HepG2 (cell line): Measurements from ENCODE around the gene GALNT10. TPM values are rescaled to one million over a fixed set of nuclear protein-coding genes. Genes with fewer than 3 reads are reported as not detected.

ENCODE experiments used
- BCL3 ChIP-seq: sonication (generic); formaldehyde crosslinking; IDR thresholded peaks from 2 replicates; pipeline ENCODE4 v1.5.1; 2020; ENCODE audit warnings: mild to moderate bottlenecking, missing genetic modification reagents, moderate library complexity
- DMTF1 ChIP-seq: sonication (generic); formaldehyde crosslinking; IDR thresholded peaks from 2 replicates; pipeline ENCODE4 v1.4.0; 2020; ENCODE audit warnings: mild to moderate bottlenecking, missing genetic modification reagents
- EP300 ChIP-seq, 3 experiments: sonication (generic) in 1 of 3; formaldehyde crosslinking in 1 of 3; IDR thresholded peaks; 2 replicates each; pipeline versions ENCODE4 v1.5.1 to v1.6.1; 2011 to 2020; ENCODE audit warnings: low read depth in 2 of 3, low read length in 2 of 3, borderline replicate concordance in 1 of 3, improper control_type of control experiment in 1 of 3, mild to moderate bottlenecking in 1 of 3, missing genetic modification reagents in 1 of 3, moderate library complexity in 1 of 3
- GATAD2A ChIP-seq: IDR thresholded peaks from 2 replicates; pipeline ENCODE4 v1.6.1; 2016
- LBX2 ChIP-seq: sonication (generic); formaldehyde crosslinking; IDR thresholded peaks from 2 replicates; pipeline ENCODE4 v1.5.0; 2020; ENCODE audit warnings: missing genetic modification reagents, mild to moderate bottlenecking, borderline replicate concordance
- MAFF ChIP-seq: IDR thresholded peaks from 2 replicates; pipeline ENCODE4 v1.6.1; 2011; ENCODE audit warnings: low read depth, low read length, improper control_type of control experiment
- SETDB1 ChIP-seq: sonication (generic); formaldehyde crosslinking; IDR thresholded peaks from 2 replicates; pipeline ENCODE4 v1.5.1; 2020; ENCODE audit warnings: missing genetic modification reagents, mild to moderate bottlenecking, borderline replicate concordance
- ZGPAT ChIP-seq: IDR thresholded peaks from 2 replicates; pipeline ENCODE4 v1.6.1; 2016; ENCODE audit warnings: mild to moderate bottlenecking
- ZNF124 ChIP-seq: sonication (generic); formaldehyde crosslinking; IDR thresholded peaks from 2 replicates; pipeline ENCODE4 v1.4.0; 2020; ENCODE audit warnings: missing genetic modification reagents
- ZNF512B ChIP-seq: sonication (generic); formaldehyde crosslinking; IDR thresholded peaks from 2 replicates; pipeline ENCODE4 v1.5.1; 2020; ENCODE audit warnings: missing genetic modification reagents, mild to moderate bottlenecking, borderline replicate concordance
- ZNF562 ChIP-seq: sonication (generic); formaldehyde crosslinking; IDR thresholded peaks from 2 replicates; pipeline ENCODE4 v1.8.0; 2022; ENCODE audit warnings: missing genetic modification reagents, borderline replicate concordance
- polyA plus RNA-seq, 8 experiments: library from polyadenylated mRNA; depleted of rRNA in 3 of 8; stranded (reverse) in 7 of 8; unstranded in 1 of 8; fragments of >200 nt; fragmentation: Illumina TruSeq in 4 of 8; extraction: Trizol in 4 of 8; gene quantifications; 2 replicates each; pipeline versions ENCODE4 v1.2.1 to v1.2.3, GENCODE V29; 2011 to 2016; ENCODE audit warnings: low read depth in 4 of 8, missing spikeins in 1 of 8, mixed read lengths in 1 of 8; ENCODE audit not compliant: insufficient read depth in 1 of 8
- total RNA-seq, 5 experiments: library from RNA; depleted of rRNA; stranded (reverse); fragments of >200 nt; fragmentation: Illumina TruSeq; extraction: Trizol; gene quantifications; 2 replicates each; pipeline ENCODE4 v1.2.3, GENCODE V29; 2016; ENCODE audit warnings: low read depth in 1 of 5
- TF ChIP-seq, protein P1 (sequence below): IDR thresholded peaks from 2 replicates; pipeline ENCODE4 v1.6.1; 2016
- TF ChIP-seq, protein P2 (sequence below): sonication (generic); formaldehyde crosslinking; conservative IDR thresholded peaks from 2 replicates; pipeline ENCODE4 v1.4.0; 2020; ENCODE audit warnings: missing genetic modification reagents
- TF ChIP-seq, protein P3 (sequence below): sonication (generic); formaldehyde crosslinking; conservative IDR thresholded peaks from 2 replicates; pipeline ENCODE4 v1.8.1; 2023; ENCODE audit warnings: missing genetic modification reagents

GALNT10 gene
- total and polyA plus RNA-seq, 2 of the 13 experiments (the other 11 are each of a cell fraction or from before 2014, with no cell fraction given): 8.1 to 11.2 TPM

GRCh38 chr5:154287136-154287535 is 96.6 kb downstream of the GALNT10 start (continued):
- TF ChIP-seq ZGPAT (CRISPR knock-in tag) (no peak), ZNF124 (CRISPR knock-in tag) (no peak), BCL3 (CRISPR knock-in tag) (no peak), SETDB1 (no peak), DMTF1 (no peak), MAFF (0 out of 2 replicates have a peak, but pooled peaks have one; percentile 1), ZNF512B (no peak), LBX2 (CRISPR knock-in tag) (no peak), GATAD2A (CRISPR knock-in tag) (0 out of 2 replicates have a peak, but pooled peaks have one; percentile 17), EP300 (IDR thresholded peaks at IDR 0.05; ENCODE audit: low read depth in 2 of 2, low read length in 2 of 2) (peak in 1 of 2 experiments; percentile 26; a peak in 1 of 4 replicates), EP300 (CRISPR knock-in tag; IDR thresholded peaks at IDR 0.05; ENCODE audit: borderline replicate concordance) (no peak), ZNF562 (CRISPR knock-in tag) (no peak)
- TF ChIP-seq, protein P1, sequence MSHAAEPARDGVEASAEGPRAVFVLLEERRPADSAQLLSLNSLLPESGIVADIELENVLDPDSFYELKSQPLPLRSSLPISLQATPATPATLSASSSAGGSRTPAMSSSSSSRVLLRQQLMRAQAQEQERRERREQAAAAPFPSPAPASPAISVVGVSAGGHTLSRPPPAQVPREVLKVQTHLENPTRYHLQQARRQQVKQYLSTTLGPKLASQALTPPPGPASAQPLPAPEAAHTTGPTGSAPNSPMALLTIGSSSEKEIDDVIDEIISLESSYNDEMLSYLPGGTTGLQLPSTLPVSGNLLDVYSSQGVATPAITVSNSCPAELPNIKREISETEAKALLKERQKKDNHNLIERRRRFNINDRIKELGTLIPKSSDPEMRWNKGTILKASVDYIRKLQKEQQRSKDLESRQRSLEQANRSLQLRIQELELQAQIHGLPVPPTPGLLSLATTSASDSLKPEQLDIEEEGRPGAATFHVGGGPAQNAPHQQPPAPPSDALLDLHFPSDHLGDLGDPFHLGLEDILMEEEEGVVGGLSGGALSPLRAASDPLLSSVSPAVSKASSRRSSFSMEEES (CRISPR knock-in tag): no peak
- TF ChIP-seq, protein P2, sequence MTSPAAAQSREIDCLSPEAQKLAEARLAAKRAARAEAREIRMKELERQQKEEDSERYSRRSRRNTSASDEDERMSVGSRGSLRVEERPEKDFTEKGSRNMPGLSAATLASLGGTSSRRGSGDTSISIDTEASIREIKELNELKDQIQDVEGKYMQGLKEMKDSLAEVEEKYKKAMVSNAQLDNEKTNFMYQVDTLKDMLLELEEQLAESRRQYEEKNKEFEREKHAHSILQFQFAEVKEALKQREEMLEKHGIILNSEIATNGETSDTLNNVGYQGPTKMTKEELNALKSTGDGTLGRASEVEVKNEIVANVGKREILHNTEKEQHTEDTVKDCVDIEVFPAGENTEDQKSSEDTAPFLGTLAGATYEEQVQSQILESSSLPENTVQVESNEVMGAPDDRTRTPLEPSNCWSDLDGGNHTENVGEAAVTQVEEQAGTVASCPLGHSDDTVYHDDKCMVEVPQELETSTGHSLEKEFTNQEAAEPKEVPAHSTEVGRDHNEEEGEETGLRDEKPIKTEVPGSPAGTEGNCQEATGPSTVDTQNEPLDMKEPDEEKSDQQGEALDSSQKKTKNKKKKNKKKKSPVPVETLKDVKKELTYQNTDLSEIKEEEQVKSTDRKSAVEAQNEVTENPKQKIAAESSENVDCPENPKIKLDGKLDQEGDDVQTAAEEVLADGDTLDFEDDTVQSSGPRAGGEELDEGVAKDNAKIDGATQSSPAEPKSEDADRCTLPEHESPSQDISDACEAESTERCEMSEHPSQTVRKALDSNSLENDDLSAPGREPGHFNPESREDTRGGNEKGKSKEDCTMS (CRISPR knock-in tag): no peak
- TF ChIP-seq, protein P3, sequence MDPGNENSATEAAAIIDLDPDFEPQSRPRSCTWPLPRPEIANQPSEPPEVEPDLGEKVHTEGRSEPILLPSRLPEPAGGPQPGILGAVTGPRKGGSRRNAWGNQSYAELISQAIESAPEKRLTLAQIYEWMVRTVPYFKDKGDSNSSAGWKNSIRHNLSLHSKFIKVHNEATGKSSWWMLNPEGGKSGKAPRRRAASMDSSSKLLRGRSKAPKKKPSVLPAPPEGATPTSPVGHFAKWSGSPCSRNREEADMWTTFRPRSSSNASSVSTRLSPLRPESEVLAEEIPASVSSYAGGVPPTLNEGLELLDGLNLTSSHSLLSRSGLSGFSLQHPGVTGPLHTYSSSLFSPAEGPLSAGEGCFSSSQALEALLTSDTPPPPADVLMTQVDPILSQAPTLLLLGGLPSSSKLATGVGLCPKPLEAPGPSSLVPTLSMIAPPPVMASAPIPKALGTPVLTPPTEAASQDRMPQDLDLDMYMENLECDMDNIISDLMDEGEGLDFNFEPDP (CRISPR knock-in tag): no peak
